PC-9 (cell line): ENCODE results near the gene TREH.

ENCODE experiments used
- EZH2 ChIP-seq: fragments of 200-600 bp; sonication (generic); IDR thresholded peaks from 2 replicates; pipeline ENCODE4 v1.8.0; 2017; ENCODE audit warnings: antibody characterized with exemption, low read depth
- TF ChIP-seq, protein P1 (sequence below): fragments of 200-600 bp; sonication (generic); conservative IDR thresholded peaks from 2 replicates; pipeline ENCODE4 v1.6.1; 2017; ENCODE audit warnings: mixed run types, antibody characterized with exemption, mild to moderate bottlenecking, moderate library complexity

DNA sequence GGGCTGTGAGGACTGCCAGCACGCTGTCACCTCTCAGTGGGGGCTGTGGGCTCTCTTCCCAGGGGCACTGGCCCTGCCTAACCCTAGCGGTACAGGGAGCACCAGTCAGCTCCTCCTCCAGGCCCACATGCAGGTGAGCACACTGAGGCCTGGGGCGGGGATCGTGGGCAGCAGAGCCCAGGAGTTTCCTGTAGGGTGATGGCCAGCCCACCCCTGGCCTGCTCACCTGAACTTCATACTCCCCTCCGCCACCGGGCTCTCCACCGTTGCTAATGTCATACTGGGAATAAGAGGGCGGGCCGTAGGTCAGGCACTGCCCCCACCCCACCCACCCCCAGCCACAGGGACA is 10.0 kb upstream of the TREH start:
- TF ChIP-seq, protein P1, sequence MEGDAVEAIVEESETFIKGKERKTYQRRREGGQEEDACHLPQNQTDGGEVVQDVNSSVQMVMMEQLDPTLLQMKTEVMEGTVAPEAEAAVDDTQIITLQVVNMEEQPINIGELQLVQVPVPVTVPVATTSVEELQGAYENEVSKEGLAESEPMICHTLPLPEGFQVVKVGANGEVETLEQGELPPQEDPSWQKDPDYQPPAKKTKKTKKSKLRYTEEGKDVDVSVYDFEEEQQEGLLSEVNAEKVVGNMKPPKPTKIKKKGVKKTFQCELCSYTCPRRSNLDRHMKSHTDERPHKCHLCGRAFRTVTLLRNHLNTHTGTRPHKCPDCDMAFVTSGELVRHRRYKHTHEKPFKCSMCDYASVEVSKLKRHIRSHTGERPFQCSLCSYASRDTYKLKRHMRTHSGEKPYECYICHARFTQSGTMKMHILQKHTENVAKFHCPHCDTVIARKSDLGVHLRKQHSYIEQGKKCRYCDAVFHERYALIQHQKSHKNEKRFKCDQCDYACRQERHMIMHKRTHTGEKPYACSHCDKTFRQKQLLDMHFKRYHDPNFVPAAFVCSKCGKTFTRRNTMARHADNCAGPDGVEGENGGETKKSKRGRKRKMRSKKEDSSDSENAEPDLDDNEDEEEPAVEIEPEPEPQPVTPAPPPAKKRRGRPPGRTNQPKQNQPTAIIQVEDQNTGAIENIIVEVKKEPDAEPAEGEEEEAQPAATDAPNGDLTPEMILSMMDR: no peak
- no peak for TF ChIP-seq EZH2
